SK-N-SH treated with all-trans-retinoic acid at 6 μM for 48 hours (cell line): ENCODE measurements around the gene BRPF1.
A peak's percentile ranks its signal among the peaks of the same experiment; 100 is the strongest.

Experiments used
- ATAC-seq: fragments of 200-7000 bp; cut with Tn5 transposase; 3 replicates; pipeline ENCODE4 v1.9.1; 2020; ENCODE audit warnings: mild to moderate bottlenecking, moderate library complexity
- ARNTL ChIP-seq: fragments of 450-650 bp; formaldehyde crosslinking; IDR thresholded peaks from 2 replicates; pipeline ENCODE4 v1.5.0; 2020; ENCODE audit warnings: low read depth, mild to moderate bottlenecking, moderate library complexity, borderline replicate concordance
- BACH2 ChIP-seq: fragments of 250-450 bp; sonication (Bioruptor Pico); IDR thresholded peaks from 2 replicates; pipeline ENCODE4 v1.9.0; 2021; ENCODE audit warnings: mild to moderate bottlenecking, borderline replicate concordance
- CSDC2 ChIP-seq: fragments of 250-450 bp; sonication (Bioruptor Pico); IDR thresholded peaks from 2 replicates; pipeline ENCODE4 v1.5.0; 2020; ENCODE audit warnings: mild to moderate bottlenecking, moderate library complexity
- ESRRG ChIP-seq: fragments of 250-450 bp; sonication (Bioruptor Pico); IDR thresholded peaks from 2 replicates; pipeline ENCODE4 v1.6.1; 2021; ENCODE audit warnings: mild to moderate bottlenecking
- GLIS3 ChIP-seq: fragments of 250-450 bp; sonication (Bioruptor Pico); IDR thresholded peaks from 2 replicates; pipeline ENCODE4 v1.5.0; 2020; ENCODE audit warnings: mild to moderate bottlenecking, moderate library complexity
- ISL1 ChIP-seq: fragments of 250-450 bp; sonication (Bioruptor Pico); IDR thresholded peaks from 2 replicates; pipeline ENCODE4 v2.1.2; 2022; ENCODE audit warnings: mild to moderate bottlenecking, moderate library complexity
- OSR1 ChIP-seq: fragments of 250-450 bp; sonication (Bioruptor Pico); IDR thresholded peaks from 2 replicates; pipeline ENCODE4 v1.8.0; 2022; ENCODE audit warnings: moderate library complexity, mild to moderate bottlenecking, inconsistent platforms
- PPARA ChIP-seq: fragments of 250-450 bp; sonication (Bioruptor Pico); IDR thresholded peaks from 2 replicates; pipeline ENCODE4 v1.5.0; 2020; ENCODE audit warnings: mild to moderate bottlenecking, borderline replicate concordance
- RARB ChIP-seq: fragments of 250-450 bp; sonication (Bioruptor Pico); IDR thresholded peaks from 2 replicates; pipeline ENCODE4 v1.8.0; 2021; ENCODE audit warnings: mild to moderate bottlenecking, moderate library complexity
- SNAI2 ChIP-seq: fragments of 250-450 bp; sonication (Bioruptor Pico); IDR thresholded peaks from 2 replicates; pipeline ENCODE4 v1.5.0; 2020; ENCODE audit warnings: mild to moderate bottlenecking, moderate library complexity
- TCF4 ChIP-seq: fragments of 250-450 bp; sonication (Bioruptor Pico); IDR thresholded peaks from 2 replicates; pipeline ENCODE4 v1.8.0; 2021; ENCODE audit warnings: mild to moderate bottlenecking, moderate library complexity, borderline replicate concordance
- TOX ChIP-seq: fragments of 250-450 bp; sonication (Bioruptor Pico); IDR thresholded peaks from 2 replicates; pipeline ENCODE4 v1.8.0; 2021; ENCODE audit warnings: mild to moderate bottlenecking, moderate library complexity, borderline replicate concordance
- ZC3H10 ChIP-seq: fragments of 250-450 bp; sonication (Bioruptor Pico); IDR thresholded peaks from 2 replicates; pipeline ENCODE4 v1.5.1; 2021; ENCODE audit warnings: mild to moderate bottlenecking, moderate library complexity
- ZFP3 ChIP-seq: fragments of 250-450 bp; sonication (Bioruptor Pico); IDR thresholded peaks from 2 replicates; pipeline ENCODE4 v1.5.0; 2020; ENCODE audit warnings: mild to moderate bottlenecking, moderate library complexity
- ZFP30 ChIP-seq: fragments of 450-650 bp; formaldehyde crosslinking; IDR thresholded peaks from 2 replicates; pipeline ENCODE4 v1.5.0; 2022; ENCODE audit warnings: mild to moderate bottlenecking, moderate library complexity
- ZNF8 ChIP-seq: fragments of 450-650 bp; formaldehyde crosslinking; IDR thresholded peaks from 2 replicates; pipeline ENCODE4 v1.5.0; 2020; ENCODE audit warnings: mild to moderate bottlenecking, moderate library complexity
- TF ChIP-seq, protein P1 (sequence below): fragments of 250-450 bp; sonication (Bioruptor Pico); IDR thresholded peaks from 2 replicates; pipeline ENCODE4 v1.5.1; 2020; ENCODE audit warnings: low read depth, mild to moderate bottlenecking, moderate library complexity
- TF ChIP-seq, protein P2 (sequence below): fragments of 250-450 bp; sonication (Bioruptor Pico); IDR thresholded peaks from 2 replicates; pipeline ENCODE4 v1.8.0; 2021; ENCODE audit warnings: low read depth, mild to moderate bottlenecking, moderate library complexity, borderline replicate concordance
- TF ChIP-seq, protein P3 (sequence below): fragments of 250-450 bp; sonication (Bioruptor Pico); IDR thresholded peaks from 2 replicates; pipeline ENCODE4 v1.8.0; 2020; ENCODE audit warnings: mild to moderate bottlenecking, moderate library complexity, borderline replicate concordance
- TF ChIP-seq, protein P4 (sequence below): fragments of 250-450 bp; sonication (Bioruptor Pico); IDR thresholded peaks from 2 replicates; pipeline ENCODE4 v1.5.1; 2021; ENCODE audit warnings: mild to moderate bottlenecking, moderate library complexity
- TF ChIP-seq, protein P5 (sequence below): fragments of 250-450 bp; sonication (Bioruptor Pico); IDR thresholded peaks from 2 replicates; pipeline ENCODE4 v1.5.0; 2020; ENCODE audit warnings: mild to moderate bottlenecking, moderate library complexity

The BRPF1 gene

DNA sequence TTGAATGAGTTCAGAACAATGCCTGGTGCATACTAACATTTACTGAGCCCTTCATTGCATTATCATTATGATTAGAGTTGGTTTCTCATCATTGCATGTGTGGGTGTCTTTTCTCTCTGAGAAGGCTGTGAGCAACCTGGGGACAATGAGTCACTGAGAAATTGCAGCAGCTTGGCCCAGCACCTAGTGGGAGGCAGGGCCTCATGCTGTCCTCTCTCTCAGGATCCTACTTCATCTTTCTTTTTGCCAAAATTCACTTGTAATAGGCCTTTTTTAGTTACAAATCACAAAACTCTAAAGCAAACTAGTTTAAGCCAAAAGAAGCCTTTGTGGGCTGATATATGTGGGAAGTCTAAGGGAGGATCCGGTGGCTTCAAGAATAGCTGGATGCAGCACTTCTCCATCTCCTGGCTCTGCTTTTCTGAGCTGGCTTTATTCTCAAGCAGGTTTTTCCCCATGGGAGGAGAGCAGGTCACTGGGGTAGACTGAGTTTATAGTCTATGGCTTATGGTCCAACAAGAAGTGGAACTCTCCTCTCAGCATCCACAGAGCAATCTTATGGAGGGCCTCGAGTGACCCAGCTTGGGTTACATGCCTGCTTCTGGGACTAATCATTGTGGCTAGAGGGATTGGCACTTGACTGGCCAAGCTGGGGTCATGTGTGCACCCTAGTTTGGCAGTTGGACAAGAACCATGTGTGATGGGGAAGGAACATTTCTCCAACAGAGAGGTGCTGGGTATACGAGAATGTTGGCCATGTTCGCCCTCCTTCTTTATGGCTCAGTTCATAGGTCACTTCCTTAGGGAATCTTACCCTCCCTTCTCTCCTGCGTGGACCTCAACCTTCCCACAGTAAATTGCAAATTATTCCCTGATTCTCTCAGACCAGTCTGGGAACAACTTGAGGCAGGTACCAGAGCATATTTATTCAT is 46.9 kb downstream of the BRPF1 start:
- ATAC-seq = peak; percentile 28
- no peak for TF ChIP-seq ARNTL (CRISPR knock-in tag)
- TF ChIP-seq ZC3H10 (CRISPR knock-in tag) = no peak
- TF ChIP-seq ISL1 (CRISPR knock-in tag) = no peak
- no peak for TF ChIP-seq ZNF8 (CRISPR knock-in tag)
- TF ChIP-seq ESRRG (CRISPR knock-in tag) = no peak
- TF ChIP-seq, protein P1, sequence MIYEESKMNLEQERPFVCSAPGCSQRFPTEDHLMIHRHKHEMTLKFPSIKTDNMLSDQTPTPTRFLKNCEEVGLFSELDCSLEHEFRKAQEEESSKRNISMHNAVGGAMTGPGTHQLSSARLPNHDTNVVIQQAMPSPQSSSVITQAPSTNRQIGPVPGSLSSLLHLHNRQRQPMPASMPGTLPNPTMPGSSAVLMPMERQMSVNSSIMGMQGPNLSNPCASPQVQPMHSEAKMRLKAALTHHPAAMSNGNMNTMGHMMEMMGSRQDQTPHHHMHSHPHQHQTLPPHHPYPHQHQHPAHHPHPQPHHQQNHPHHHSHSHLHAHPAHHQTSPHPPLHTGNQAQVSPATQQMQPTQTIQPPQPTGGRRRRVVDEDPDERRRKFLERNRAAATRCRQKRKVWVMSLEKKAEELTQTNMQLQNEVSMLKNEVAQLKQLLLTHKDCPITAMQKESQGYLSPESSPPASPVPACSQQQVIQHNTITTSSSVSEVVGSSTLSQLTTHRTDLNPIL (CRISPR knock-in tag) = no peak
- no peak for TF ChIP-seq PPARA (CRISPR knock-in tag)
- TF ChIP-seq, protein P2, sequence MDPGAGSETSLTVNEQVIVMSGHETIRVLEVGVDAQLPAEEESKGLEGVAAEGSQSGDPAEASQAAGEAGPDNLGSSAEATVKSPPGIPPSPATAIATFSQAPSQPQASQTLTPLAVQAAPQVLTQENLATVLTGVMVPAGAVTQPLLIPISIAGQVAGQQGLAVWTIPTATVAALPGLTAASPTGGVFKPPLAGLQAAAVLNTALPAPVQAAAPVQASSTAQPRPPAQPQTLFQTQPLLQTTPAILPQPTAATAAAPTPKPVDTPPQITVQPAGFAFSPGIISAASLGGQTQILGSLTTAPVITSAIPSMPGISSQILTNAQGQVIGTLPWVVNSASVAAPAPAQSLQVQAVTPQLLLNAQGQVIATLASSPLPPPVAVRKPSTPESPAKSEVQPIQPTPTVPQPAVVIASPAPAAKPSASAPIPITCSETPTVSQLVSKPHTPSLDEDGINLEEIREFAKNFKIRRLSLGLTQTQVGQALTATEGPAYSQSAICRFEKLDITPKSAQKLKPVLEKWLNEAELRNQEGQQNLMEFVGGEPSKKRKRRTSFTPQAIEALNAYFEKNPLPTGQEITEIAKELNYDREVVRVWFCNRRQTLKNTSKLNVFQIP (CRISPR knock-in tag) = no peak
- TF ChIP-seq GLIS3 (CRISPR knock-in tag) = no peak
- TF ChIP-seq, protein P3, sequence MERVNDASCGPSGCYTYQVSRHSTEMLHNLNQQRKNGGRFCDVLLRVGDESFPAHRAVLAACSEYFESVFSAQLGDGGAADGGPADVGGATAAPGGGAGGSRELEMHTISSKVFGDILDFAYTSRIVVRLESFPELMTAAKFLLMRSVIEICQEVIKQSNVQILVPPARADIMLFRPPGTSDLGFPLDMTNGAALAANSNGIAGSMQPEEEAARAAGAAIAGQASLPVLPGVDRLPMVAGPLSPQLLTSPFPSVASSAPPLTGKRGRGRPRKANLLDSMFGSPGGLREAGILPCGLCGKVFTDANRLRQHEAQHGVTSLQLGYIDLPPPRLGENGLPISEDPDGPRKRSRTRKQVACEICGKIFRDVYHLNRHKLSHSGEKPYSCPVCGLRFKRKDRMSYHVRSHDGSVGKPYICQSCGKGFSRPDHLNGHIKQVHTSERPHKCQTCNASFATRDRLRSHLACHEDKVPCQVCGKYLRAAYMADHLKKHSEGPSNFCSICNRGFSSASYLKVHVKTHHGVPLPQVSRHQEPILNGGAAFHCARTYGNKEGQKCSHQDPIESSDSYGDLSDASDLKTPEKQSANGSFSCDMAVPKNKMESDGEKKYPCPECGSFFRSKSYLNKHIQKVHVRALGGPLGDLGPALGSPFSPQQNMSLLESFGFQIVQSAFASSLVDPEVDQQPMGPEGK (CRISPR knock-in tag) = no peak
- no peak for TF ChIP-seq CSDC2 (CRISPR knock-in tag)
- TF ChIP-seq, protein P4, sequence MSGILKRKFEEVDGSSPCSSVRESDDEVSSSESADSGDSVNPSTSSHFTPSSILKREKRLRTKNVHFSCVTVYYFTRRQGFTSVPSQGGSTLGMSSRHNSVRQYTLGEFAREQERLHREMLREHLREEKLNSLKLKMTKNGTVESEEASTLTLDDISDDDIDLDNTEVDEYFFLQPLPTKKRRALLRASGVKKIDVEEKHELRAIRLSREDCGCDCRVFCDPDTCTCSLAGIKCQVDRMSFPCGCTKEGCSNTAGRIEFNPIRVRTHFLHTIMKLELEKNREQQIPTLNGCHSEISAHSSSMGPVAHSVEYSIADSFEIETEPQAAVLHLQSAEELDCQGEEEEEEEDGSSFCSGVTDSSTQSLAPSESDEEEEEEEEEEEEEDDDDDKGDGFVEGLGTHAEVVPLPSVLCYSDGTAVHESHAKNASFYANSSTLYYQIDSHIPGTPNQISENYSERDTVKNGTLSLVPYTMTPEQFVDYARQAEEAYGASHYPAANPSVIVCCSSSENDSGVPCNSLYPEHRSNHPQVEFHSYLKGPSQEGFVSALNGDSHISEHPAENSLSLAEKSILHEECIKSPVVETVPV (CRISPR knock-in tag) = no peak
- no peak for TF ChIP-seq ZFP3 (CRISPR knock-in tag)
- no peak for TF ChIP-seq RARB (CRISPR knock-in tag)
- TF ChIP-seq TCF4 = no peak
- TF ChIP-seq TOX (CRISPR knock-in tag) = no peak
- no peak for TF ChIP-seq SNAI2 (CRISPR knock-in tag)
- TF ChIP-seq OSR1 (CRISPR knock-in tag) = no peak
- no peak for TF ChIP-seq ZFP30 (CRISPR knock-in tag)
- TF ChIP-seq, protein P5, sequence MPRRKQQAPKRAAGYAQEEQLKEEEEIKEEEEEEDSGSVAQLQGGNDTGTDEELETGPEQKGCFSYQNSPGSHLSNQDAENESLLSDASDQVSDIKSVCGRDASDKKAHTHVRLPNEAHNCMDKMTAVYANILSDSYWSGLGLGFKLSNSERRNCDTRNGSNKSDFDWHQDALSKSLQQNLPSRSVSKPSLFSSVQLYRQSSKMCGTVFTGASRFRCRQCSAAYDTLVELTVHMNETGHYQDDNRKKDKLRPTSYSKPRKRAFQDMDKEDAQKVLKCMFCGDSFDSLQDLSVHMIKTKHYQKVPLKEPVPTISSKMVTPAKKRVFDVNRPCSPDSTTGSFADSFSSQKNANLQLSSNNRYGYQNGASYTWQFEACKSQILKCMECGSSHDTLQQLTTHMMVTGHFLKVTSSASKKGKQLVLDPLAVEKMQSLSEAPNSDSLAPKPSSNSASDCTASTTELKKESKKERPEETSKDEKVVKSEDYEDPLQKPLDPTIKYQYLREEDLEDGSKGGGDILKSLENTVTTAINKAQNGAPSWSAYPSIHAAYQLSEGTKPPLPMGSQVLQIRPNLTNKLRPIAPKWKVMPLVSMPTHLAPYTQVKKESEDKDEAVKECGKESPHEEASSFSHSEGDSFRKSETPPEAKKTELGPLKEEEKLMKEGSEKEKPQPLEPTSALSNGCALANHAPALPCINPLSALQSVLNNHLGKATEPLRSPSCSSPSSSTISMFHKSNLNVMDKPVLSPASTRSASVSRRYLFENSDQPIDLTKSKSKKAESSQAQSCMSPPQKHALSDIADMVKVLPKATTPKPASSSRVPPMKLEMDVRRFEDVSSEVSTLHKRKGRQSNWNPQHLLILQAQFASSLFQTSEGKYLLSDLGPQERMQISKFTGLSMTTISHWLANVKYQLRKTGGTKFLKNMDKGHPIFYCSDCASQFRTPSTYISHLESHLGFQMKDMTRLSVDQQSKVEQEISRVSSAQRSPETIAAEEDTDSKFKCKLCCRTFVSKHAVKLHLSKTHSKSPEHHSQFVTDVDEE (CRISPR knock-in tag) = no peak

DNA sequence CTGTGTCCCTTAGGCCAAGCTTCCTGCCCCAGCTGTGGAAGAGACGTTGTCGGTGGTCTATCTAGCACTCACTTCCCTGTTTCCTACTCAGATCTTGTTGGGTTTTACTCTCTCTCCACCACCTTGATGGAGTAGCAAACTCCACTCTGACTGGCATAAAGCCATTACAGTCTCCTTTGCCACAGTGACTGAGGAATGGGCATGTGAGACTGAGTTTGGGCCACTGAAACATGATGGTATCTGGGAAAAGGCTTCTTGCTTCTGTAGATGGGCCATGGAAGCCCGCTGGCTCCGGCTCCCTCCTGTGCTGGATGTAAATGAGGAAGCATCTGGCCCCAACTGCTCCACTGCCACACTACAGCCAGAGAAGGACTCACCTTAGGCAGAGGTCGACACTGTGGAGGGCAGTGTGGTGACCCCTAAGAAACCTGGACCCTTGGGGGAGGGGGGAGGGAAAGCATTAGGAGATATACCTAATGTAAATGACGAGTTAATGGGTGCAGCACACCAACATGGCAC is 47.6 kb downstream of the BRPF1 start:
- 0 out of 3 replicates have a peak, but pooled peaks have one; percentile 7 for ATAC-seq
- TF ChIP-seq ZFP30 (CRISPR knock-in tag) (no peak), BACH2 (CRISPR knock-in tag) (no peak), PPARA (CRISPR knock-in tag) (no peak), CSDC2 (CRISPR knock-in tag) (no peak), ESRRG (CRISPR knock-in tag) (no peak), RARB (CRISPR knock-in tag) (no peak), TOX (CRISPR knock-in tag) (no peak), GLIS3 (CRISPR knock-in tag) (no peak)
- TF ChIP-seq, protein P2 (CRISPR knock-in tag) = no peak
- TF ChIP-seq, protein P5 (CRISPR knock-in tag) = no peak
- TF ChIP-seq, protein P3 (CRISPR knock-in tag) = no peak
